Activated CD4-positive, alpha-beta memory T cell treated with anti-CD3 and anti-CD28 coated beads, Interleukin-2, amount 10 ng/mL, durations not matched to agents 7 days and 5 days (primary cell): ENCODE measurements around the gene TDRD1. TPM values are rescaled to one million over a fixed set of nuclear protein-coding genes. Genes with fewer than 3 reads are reported as not detected.
A peak's percentile ranks its signal among the peaks of the same experiment; 100 is the strongest.
"Not testable (repeated sequence)": the region's sequence is repeated elsewhere in the genome, so short reads cannot be mapped to it uniquely, and the experiment has no call there.

Experiments
- CTCF ChIA-PET: fragments of 350-600 bp; sonication (Branson Sonifier 250); formaldehyde crosslinking; loops from one replicate; lab custom pipeline; 2021; ENCODE audit warnings: antibody characterized with exemption, inconsistent platforms; lab: Charles Lee
- POLR2A ChIA-PET: fragments of 350-600 bp; sonication (Branson Sonifier 250); formaldehyde crosslinking; loops from one replicate; lab custom pipeline; 2021; ENCODE audit warnings: antibody characterized with exemption; lab: Charles Lee
- DNase-seq: peaks from one replicate; pipeline ENCODE4 v3.0.0-alpha.2; 2020
- H3K27ac Mint-ChIP-seq: one replicate; pipeline ENCODE4 v1.8.0; 2021; ENCODE audit warnings: mild to moderate bottlenecking, mixed read lengths
- H3K27me3 Mint-ChIP-seq: one replicate; pipeline ENCODE4 v1.8.0; 2021; ENCODE audit warnings: mixed read lengths
- H3K36me3 Mint-ChIP-seq: one replicate; pipeline ENCODE4 v1.8.0; 2021; ENCODE audit warnings: low read depth, mixed read lengths
- H3K4me1 Mint-ChIP-seq: one replicate; pipeline ENCODE4 v1.8.0; 2021; ENCODE audit warnings: mixed read lengths
- H3K4me3 Mint-ChIP-seq: one replicate; pipeline ENCODE4 v1.8.0; 2021; ENCODE audit warnings: mild to moderate bottlenecking, mixed read lengths
- H3K9me3 Mint-ChIP-seq: one replicate; pipeline ENCODE4 v1.8.0; 2021; ENCODE audit warnings: mixed read lengths
- total RNA-seq, 2 experiments: library from RNA; stranded (reverse); gene quantifications; one replicate each; pipeline ENCODE4 v1.2.3, GENCODE V29; 2021

TDRD1 gene
- total RNA-seq: under 1 TPM; 0.35 to 0.40 TPM

DNA sequence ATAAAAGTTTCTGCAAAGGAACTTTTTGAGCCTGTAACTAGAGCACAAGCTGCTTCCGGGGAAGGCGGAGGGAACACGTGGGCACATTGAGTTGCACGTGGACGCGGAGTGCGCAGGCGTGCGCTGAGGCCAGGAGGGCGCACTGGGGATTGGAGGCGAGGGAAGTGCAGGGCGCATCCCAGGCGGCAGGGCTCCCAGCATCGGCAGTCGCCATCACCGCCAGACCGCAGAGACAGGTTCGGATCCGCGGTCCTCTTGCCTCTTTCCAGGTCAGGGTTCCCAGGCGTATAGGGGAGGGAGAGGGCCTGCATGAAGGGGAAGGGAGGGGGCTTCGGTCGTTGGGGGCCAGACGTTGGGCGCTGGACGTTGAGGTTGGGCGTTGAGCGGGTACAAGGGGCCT lies at the start of gene TDRD1:
TDRD1 (plus strand) TSS at position 206 of the 400 bp plus-strand sequence. CDS start 8,479 bp downstream, outside the sequence.
- CTCF ChIA-PET: no interaction called here
- POLR2A ChIA-PET: no interaction called here
- Mint-ChIP-seq H3K27ac (no peak within 1 kb of the TSS), H3K4me1 (peaks cover 18% of the 10 kb centered on the region), H3K27me3 (peaks cover 10% of the 10 kb centered on the region), H3K36me3 (no peaks in the 10 kb centered on the region), H3K4me3 (peak within 1 kb of the TSS; percentile 21), H3K9me3 (no peaks in the 10 kb centered on the region)
- DNase-seq: no peak

- no peak for DNase-seq
- Mint-ChIP-seq H3K9me3 (no peaks in the 10 kb centered on the region), H3K27ac (no peak overlapping the region), H3K4me1 (no peaks in the 10 kb centered on the region), H3K27me3 (no peaks in the 10 kb centered on the region), H3K4me3 (no peak overlapping the region), H3K36me3 (peaks cover 44% of the 10 kb centered on the region)
- ChIA-PET POLR2A (no interaction called here), CTCF (no interaction called here)
Observed at GRCh38 chr10:114131094-114131493, 48.1 kb upstream of the TDRD1 start.

DNA sequence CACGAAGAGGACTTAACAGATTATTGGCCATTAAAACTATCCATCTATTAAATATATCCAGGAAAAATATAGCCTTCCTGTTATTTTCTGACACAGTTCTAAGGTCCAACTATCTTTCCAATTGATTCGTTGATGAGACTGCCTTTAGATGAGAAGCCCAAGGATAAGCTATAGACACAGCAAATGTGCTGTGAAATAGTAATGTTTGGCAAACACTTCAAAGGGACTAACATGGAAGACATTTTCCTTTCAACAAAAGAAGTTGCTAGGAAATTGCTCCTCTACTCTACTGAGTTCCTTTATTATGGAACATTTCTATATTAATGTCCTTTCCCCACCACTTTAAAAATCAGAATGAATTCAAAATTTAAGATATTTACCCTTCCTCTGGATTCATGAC lies 43.7 kb upstream of the TDRD1 start:
- ChIA-PET POLR2A (no interaction called here), CTCF (no interaction called here)
- DNase-seq: no peak
- no peaks in the 10 kb centered on the region for H3K9me3 Mint-ChIP-seq
- H3K27ac Mint-ChIP-seq: no peak overlapping the region
- peaks cover 32% of the 10 kb centered on the region for H3K36me3 Mint-ChIP-seq
- no peaks in the 10 kb centered on the region for H3K27me3 Mint-ChIP-seq
- no peak overlapping the region for H3K4me3 Mint-ChIP-seq
- no peaks in the 10 kb centered on the region for H3K4me1 Mint-ChIP-seq

DNA sequence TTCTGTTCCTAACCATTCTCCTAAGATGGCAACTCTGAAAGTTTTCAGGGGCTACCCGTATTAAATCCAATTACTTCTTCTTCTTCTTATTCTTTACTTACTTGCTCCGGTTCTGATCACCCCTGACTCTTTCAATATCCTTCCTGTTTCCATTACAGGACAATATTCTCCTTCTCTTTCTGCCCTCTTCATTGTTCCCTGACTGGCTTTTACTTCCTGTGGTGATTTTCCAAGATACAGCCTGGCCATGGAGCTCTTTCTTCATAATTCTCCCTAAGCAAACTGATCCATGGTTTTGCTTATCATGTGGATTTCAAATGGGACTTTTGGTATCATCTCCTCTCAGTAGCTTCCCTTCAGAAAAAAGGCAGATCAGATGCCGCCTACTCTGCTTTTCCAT lies 40.6 kb upstream of the TDRD1 start:
- ChIA-PET CTCF (no interaction called here), POLR2A (no interaction called here)
- Mint-ChIP-seq H3K4me1 (no peaks in the 10 kb centered on the region), H3K9me3 (no peaks in the 10 kb centered on the region), H3K27ac (no peak overlapping the region), H3K36me3 (peaks cover 27% of the 10 kb centered on the region), H3K4me3 (no peak overlapping the region), H3K27me3 (no peaks in the 10 kb centered on the region)
- DNase-seq: no peak

DNA sequence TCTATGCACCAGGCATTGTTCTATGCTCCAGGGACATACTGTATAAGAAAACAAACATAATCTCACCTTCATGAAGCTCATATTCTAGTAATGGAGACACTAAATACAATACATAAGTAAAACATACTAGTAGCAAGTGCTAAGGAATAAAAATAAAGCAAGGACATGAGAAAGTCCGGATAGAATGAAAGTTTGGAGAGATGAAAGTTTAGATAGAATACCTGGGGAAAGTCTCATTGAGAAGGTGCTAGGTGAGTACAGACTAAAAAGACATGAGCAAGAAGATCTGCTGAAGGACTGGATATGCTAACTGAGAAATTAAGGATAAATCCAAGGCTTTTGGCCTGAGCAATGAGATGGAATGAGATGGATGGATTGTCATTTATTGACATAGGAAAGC lies 39.1 kb upstream of the TDRD1 start:
- ChIA-PET POLR2A (interaction anchor here (0.6 kb wide), 1 partner anchor 38 kb away, joined by 3 read pairs; no protein-coding TSS in a partner anchor), CTCF (no interaction called here)
- H3K27ac Mint-ChIP-seq: no peak overlapping the region
- no peaks in the 10 kb centered on the region for H3K9me3 Mint-ChIP-seq
- H3K4me1 Mint-ChIP-seq: no peaks in the 10 kb centered on the region
- peaks cover 25% of the 10 kb centered on the region for H3K36me3 Mint-ChIP-seq
- no peak overlapping the region for H3K4me3 Mint-ChIP-seq
- no peak for DNase-seq
- no peaks in the 10 kb centered on the region for H3K27me3 Mint-ChIP-seq

DNA sequence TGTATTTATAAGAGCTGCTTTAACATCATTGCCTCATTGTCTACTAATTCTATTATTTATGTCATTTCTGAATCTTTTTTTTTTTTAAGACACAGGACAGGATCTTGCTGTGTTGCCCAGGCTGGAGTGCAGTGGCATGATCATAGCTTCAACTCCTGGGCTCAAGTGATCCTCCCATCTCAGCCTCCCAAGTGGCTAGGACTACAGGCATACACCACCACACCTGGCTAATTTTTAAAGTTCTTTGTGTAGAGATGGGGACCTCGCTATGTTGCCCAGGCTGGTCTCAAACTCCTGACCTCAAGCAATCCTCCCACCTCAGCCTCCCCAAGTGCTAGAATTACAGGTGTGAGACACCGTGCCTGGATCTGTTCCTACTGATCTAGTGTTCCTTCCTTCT lies 38.3 kb upstream of the TDRD1 start:
- H3K9me3 Mint-ChIP-seq, H3K27me3 Mint-ChIP-seq, H3K4me3 Mint-ChIP-seq, H3K4me1 Mint-ChIP-seq, DNase-seq, CTCF ChIA-PET, H3K27ac Mint-ChIP-seq: not testable (repeated sequence)
- H3K36me3 Mint-ChIP-seq: peaks cover 22% of the 10 kb centered on the region
- POLR2A ChIA-PET: interaction anchor here (0.6 kb wide), 1 partner anchor 37 kb away, joined by 3 read pairs; no protein-coding TSS in a partner anchor

DNA sequence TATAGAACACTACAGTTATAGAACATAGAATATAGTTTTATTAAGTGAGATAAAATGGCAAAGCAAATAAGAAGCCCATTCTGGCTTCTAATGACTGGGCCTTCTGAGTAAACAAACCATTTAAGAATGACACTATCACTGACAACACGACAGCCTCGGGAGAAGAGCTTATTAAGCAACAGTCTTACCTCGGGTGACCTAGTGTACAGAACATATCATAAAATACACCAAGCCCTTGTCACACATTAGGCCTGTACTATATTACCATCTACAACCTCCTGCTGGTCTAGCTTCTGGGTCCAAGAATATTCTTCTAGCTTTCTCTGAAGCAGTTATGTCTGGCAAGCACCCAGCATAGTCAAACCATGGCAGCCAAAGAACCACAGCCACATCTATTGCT lies 37.1 kb upstream of the TDRD1 start:
- no peaks in the 10 kb centered on the region for H3K9me3 Mint-ChIP-seq
- no peaks in the 10 kb centered on the region for H3K4me1 Mint-ChIP-seq
- ChIA-PET CTCF (no interaction called here), POLR2A (no interaction called here)
- no peak overlapping the region for H3K4me3 Mint-ChIP-seq
- H3K27me3 Mint-ChIP-seq: no peaks in the 10 kb centered on the region
- H3K36me3 Mint-ChIP-seq: peaks cover 21% of the 10 kb centered on the region
- H3K27ac Mint-ChIP-seq: no peak overlapping the region
- no peak for DNase-seq

GRCh38 chr10:114143160-114143559 lies 36.0 kb upstream of the TDRD1 start:
- CTCF ChIA-PET: no interaction called here
- POLR2A ChIA-PET: no interaction called here
- Mint-ChIP-seq H3K36me3 (peaks cover 28% of the 10 kb centered on the region), H3K4me3 (no peak overlapping the region), H3K27ac (no peak overlapping the region), H3K9me3 (no peaks in the 10 kb centered on the region), H3K4me1 (no peaks in the 10 kb centered on the region), H3K27me3 (no peaks in the 10 kb centered on the region)
- no peak for DNase-seq

DNA sequence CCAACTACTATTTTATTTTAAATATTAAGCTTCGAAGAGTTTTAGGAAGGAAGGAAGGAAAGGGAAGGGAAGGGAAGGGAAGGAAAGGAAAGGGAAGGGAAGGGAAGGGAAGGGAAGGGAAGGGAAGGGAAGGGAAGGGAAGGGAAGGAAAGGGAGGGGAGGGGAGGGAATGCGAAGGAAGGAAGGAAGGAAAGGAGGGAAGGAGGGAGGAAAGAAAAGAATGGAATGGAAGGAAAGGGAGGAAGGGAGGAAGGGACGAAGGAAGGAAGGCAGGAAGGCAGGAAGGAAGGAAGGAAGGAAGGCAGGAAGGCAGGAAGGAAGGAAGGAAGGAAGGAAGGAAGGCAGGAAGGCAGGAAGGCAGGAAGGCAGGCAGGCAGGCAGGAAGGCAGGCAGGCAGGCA lies 29.7 kb upstream of the TDRD1 start:
- POLR2A ChIA-PET, DNase-seq, CTCF ChIA-PET, H3K27me3 Mint-ChIP-seq, H3K4me3 Mint-ChIP-seq, H3K27ac Mint-ChIP-seq, H3K4me1 Mint-ChIP-seq, H3K9me3 Mint-ChIP-seq: not testable (repeated sequence)
- H3K36me3 Mint-ChIP-seq: peaks cover 43% of the 10 kb centered on the region

DNA sequence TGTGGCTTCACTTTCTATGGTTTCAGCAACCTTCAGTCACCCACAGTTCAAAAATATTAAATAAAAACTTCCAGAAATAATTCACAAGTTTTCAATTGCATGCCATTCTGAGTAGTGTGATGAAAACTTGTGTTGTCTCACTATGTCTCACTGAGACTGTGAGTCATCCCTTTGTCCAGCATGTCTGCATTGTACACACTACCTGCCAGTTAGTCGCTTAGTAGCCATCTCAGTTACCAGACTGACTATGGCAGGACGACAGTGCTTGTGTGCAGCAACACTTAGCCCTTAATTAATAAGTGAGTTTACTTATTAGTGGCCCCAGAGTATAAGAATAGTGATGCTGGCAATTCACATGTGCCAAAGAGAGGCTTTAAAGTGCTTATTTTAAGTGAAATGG lies 27.7 kb upstream of the TDRD1 start:
- ChIA-PET CTCF (no interaction called here), POLR2A (no interaction called here)
- Mint-ChIP-seq H3K4me3 (no peak overlapping the region), H3K36me3 (peaks cover 41% of the 10 kb centered on the region), H3K9me3 (no peaks in the 10 kb centered on the region), H3K27ac (no peak overlapping the region), H3K4me1 (no peaks in the 10 kb centered on the region), H3K27me3 (no peaks in the 10 kb centered on the region)
- DNase-seq: no peak

DNA sequence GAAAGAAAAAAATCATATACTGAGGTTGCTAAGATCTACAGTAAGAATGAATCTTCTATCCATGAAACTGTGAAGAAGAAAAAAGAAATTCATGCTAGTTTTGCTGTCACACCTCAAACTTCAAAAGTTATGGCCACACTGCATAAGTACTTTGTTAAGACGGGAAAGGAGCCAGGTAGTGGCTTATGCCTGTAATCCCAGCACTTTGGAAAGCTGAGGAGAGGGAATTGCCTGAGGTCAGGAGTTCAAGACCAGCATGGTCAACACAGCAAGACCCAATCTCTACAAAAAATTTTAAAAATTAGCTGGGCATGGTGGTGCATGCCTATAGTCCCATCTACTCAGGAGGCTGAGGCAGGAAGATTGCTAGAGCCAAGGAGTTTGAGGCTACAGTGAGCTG lies 27.3 kb upstream of the TDRD1 start:
- POLR2A ChIA-PET: no interaction called here
- Mint-ChIP-seq H3K4me3 (no peak overlapping the region), H3K27ac (no peak overlapping the region), H3K27me3 (no peaks in the 10 kb centered on the region), H3K9me3 (no peaks in the 10 kb centered on the region), H3K36me3 (peaks cover 44% of the 10 kb centered on the region), H3K4me1 (no peaks in the 10 kb centered on the region)
- DNase-seq: no peak
- CTCF ChIA-PET: no interaction called here

GRCh38 chr10:114157912-114158311 lies 21.2 kb upstream of the TDRD1 start:
- ChIA-PET POLR2A (interaction anchor here (1.2 kb wide), 1 partner anchor 17 kb away, joined by 4 read pairs; the partner anchor contains the start of gene CCDC186), CTCF (interaction anchor here (0.6 to 0.7 kb wide), 2 partner anchors 436 to 691 kb away, joined by 3 read pairs; no protein-coding TSS in a partner anchor)
- Mint-ChIP-seq H3K9me3 (no peaks in the 10 kb centered on the region), H3K4me3 (no peak overlapping the region), H3K4me1 (peaks cover 3% of the 10 kb centered on the region), H3K36me3 (peaks cover 29% of the 10 kb centered on the region), H3K27ac (no peak overlapping the region), H3K27me3 (no peaks in the 10 kb centered on the region)
- no peak for DNase-seq

GRCh38 chr10:114163062-114163461 lies 16.1 kb upstream of the TDRD1 start:
- CTCF ChIA-PET: interaction anchor here (0.6 kb wide), 1 partner anchor 76 kb away, joined by 3 read pairs; the partner anchor contains the start of gene VWA2
- Mint-ChIP-seq H3K4me1 (peaks cover 15% of the 10 kb centered on the region), H3K27ac (no peak overlapping the region), H3K36me3 (peaks cover 40% of the 10 kb centered on the region), H3K27me3 (no peaks in the 10 kb centered on the region), H3K9me3 (no peaks in the 10 kb centered on the region), H3K4me3 (no peak overlapping the region)
- DNase-seq: no peak
- POLR2A ChIA-PET: no interaction called here

DNA sequence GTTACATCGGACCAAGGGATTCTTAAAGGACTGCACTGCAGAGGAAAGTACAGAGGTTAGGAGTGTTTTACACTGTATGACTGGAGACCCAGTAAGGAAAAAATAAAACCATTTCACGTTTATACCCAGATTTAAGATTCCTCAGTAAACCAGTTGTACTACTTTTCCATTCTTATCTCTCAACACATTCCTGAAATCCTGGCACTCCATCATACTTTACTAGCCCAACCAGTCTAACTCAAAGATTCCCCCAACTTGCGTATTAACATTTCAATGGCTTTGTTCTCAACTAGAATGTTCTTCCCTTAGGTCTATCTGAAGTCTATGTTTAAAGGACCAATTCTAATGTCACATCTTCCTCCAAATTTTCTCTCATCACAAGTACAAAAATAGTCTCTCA lies 13.1 kb upstream of the TDRD1 start:
- Mint-ChIP-seq H3K4me3 (no peak overlapping the region), H3K9me3 (peaks cover 8% of the 10 kb centered on the region), H3K36me3 (peaks cover 61% of the 10 kb centered on the region), H3K27me3 (no peaks in the 10 kb centered on the region), H3K27ac (no peak overlapping the region), H3K4me1 (peaks cover 22% of the 10 kb centered on the region)
- DNase-seq: no peak
- POLR2A ChIA-PET: interaction anchor here (0.6 to 0.8 kb wide), 2 partner anchors 9 to 480 kb away, joined by 3 to 4 read pairs; no protein-coding TSS in a partner anchor
- CTCF ChIA-PET: interaction anchor here (0.8 kb wide), 2 partner anchors 138 to 223 kb away, joined by 3 read pairs; no protein-coding TSS in a partner anchor
